GM12878 (cell line): Measurements from ENCODE around the gene PNMA1. TPM values are rescaled to one million over a fixed set of nuclear protein-coding genes. Genes with fewer than 3 reads are reported as not detected.

ENCODE experiments used
- CREB1 ChIP-seq: IDR thresholded peaks from 2 replicates; pipeline ENCODE4 v1.6.1; 2012; ENCODE audit warnings: low read depth, mild to moderate bottlenecking, inconsistent platforms
- EGR1 ChIP-seq, 2 experiments: IDR thresholded peaks; 1 replicate in 1 of 2; 2 replicates in 1 of 2; pipeline ENCODE4 v1.6.1; 2011 to 2012; ENCODE audit warnings: low read depth in 2 of 2, low read length in 2 of 2, borderline replicate concordance in 1 of 2, mild to moderate bottlenecking in 1 of 2, moderate library complexity in 1 of 2
- RCOR1 ChIP-seq: conservative IDR thresholded peaks from 2 replicates; pipeline ENCODE4 v1.6.1; 2012; ENCODE audit warnings: low read depth, low read length, improper control_type of control experiment
- polyA plus RNA-seq, 11 experiments: library from polyadenylated mRNA; depleted of rRNA in 4 of 11; unstranded in 6 of 11; stranded (reverse) in 5 of 11; fragments of >200 nt; fragmentation: Nextera tagmentation in 4 of 11; fragmentation: Illumina TruSeq in 1 of 11; extraction: Ambion mirVana in 4 of 11; extraction: Trizol in 1 of 11; gene quantifications; 1 replicate in 1 of 11; 2 replicates in 10 of 11; pipeline versions ENCODE4 v1.2.1 to v1.2.3, GENCODE V29; 2011 to 2016; ENCODE audit warnings: inconsistent platforms in 2 of 11, missing spikeins in 2 of 11, low read depth in 1 of 11
- total RNA-seq, 4 experiments: library from RNA; depleted of rRNA in 3 of 4; stranded (reverse); fragments of >200 nt in 3 of 4; fragmentation: Illumina TruSeq in 1 of 4; extraction: Trizol in 1 of 4; gene quantifications; 2 replicates each; pipeline versions ENCODE4 v1.2.1 to v1.2.3, GENCODE V29; 2013 to 2021
- TF ChIP-seq, protein P1 (sequence below): IDR thresholded peaks from 2 replicates; pipeline ENCODE4 v1.6.1; 2012; ENCODE audit warnings: improper control_type of control experiment, low read depth, low read length; ENCODE audit not compliant: insufficient replicate concordance
- TF ChIP-seq, protein P2 (sequence below): fragments of 150-350 bp; IDR thresholded peaks from 2 replicates; pipeline ENCODE4 v1.6.1; 2014; ENCODE audit warnings: mild to moderate bottlenecking, low read depth, low read length
- TF ChIP-seq, protein P3 (sequence below): IDR thresholded peaks from 2 replicates; pipeline ENCODE4 v1.6.1; 2011; ENCODE audit warnings: mild to moderate bottlenecking, low read depth, low read length, moderate library complexity; ENCODE audit not compliant: insufficient replicate concordance

Gene PNMA1
- total and polyA plus RNA-seq, 10 of the 15 experiments (the other 5 are each of a cell fraction or from before 2014, with no cell fraction given): 1.8 to 39.3 (median 11.1) TPM

DNA sequence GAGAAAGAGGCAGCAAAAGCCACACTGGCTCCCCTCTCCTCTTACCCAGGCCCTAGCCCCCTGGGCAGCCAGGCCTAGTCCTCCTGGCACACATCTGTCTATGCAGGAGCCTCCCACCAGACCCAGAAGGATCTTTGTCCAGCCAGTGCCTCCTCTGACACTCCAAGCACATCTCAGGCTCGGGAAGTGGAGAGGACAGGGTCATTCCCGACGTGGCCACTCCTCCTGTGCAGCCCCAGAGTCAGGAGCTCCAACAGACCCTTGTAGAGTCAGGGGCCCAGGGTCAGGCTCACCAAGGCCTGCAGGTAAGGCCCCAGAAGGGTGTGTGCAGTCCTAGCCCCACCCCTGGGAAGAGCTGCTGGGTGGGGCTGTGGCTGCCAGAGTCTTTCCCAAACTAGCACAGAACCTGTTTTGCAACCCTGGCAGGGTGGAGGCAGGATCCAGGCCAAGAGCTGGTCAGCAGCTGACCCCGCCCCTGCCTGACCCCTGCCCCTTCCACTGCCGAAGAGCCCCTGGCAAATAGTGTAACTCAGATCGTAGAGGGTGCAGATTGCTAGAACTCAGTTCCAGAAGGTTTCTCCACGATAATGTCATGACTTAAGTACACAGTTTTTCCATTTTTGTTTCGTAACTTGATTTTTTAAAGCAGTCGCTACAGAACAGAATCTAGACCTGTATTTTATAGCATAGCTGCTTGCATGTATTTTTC lies 26.6 kb upstream of the PNMA1 start (continued):
- TF ChIP-seq, protein P1, sequence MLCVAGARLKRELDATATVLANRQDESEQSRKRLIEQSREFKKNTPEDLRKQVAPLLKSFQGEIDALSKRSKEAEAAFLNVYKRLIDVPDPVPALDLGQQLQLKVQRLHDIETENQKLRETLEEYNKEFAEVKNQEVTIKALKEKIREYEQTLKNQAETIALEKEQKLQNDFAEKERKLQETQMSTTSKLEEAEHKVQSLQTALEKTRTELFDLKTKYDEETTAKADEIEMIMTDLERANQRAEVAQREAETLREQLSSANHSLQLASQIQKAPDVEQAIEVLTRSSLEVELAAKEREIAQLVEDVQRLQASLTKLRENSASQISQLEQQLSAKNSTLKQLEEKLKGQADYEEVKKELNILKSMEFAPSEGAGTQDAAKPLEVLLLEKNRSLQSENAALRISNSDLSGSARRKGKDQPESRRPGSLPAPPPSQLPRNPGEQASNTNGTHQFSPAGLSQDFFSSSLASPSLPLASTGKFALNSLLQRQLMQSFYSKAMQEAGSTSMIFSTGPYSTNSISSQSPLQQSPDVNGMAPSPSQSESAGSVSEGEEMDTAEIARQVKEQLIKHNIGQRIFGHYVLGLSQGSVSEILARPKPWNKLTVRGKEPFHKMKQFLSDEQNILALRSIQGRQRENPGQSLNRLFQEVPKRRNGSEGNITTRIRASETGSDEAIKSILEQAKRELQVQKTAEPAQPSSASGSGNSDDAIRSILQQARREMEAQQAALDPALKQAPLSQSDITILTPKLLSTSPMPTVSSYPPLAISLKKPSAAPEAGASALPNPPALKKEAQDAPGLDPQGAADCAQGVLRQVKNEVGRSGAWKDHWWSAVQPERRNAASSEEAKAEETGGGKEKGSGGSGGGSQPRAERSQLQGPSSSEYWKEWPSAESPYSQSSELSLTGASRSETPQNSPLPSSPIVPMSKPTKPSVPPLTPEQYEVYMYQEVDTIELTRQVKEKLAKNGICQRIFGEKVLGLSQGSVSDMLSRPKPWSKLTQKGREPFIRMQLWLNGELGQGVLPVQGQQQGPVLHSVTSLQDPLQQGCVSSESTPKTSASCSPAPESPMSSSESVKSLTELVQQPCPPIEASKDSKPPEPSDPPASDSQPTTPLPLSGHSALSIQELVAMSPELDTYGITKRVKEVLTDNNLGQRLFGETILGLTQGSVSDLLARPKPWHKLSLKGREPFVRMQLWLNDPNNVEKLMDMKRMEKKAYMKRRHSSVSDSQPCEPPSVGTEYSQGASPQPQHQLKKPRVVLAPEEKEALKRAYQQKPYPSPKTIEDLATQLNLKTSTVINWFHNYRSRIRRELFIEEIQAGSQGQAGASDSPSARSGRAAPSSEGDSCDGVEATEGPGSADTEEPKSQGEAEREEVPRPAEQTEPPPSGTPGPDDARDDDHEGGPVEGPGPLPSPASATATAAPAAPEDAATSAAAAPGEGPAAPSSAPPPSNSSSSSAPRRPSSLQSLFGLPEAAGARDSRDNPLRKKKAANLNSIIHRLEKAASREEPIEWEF: no peak
- TF ChIP-seq EGR1 (IDR thresholded peaks at IDR 0.05; ENCODE audit: borderline replicate concordance in 1 of 2, low read depth in 2 of 2, low read length in 2 of 2) (no peak), RCOR1 (no peak), CREB1 (no peak)
- TF ChIP-seq, protein P2, sequence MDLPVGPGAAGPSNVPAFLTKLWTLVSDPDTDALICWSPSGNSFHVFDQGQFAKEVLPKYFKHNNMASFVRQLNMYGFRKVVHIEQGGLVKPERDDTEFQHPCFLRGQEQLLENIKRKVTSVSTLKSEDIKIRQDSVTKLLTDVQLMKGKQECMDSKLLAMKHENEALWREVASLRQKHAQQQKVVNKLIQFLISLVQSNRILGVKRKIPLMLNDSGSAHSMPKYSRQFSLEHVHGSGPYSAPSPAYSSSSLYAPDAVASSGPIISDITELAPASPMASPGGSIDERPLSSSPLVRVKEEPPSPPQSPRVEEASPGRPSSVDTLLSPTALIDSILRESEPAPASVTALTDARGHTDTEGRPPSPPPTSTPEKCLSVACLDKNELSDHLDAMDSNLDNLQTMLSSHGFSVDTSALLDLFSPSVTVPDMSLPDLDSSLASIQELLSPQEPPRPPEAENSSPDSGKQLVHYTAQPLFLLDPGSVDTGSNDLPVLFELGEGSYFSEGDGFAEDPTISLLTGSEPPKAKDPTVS: no peak
- TF ChIP-seq, protein P3, sequence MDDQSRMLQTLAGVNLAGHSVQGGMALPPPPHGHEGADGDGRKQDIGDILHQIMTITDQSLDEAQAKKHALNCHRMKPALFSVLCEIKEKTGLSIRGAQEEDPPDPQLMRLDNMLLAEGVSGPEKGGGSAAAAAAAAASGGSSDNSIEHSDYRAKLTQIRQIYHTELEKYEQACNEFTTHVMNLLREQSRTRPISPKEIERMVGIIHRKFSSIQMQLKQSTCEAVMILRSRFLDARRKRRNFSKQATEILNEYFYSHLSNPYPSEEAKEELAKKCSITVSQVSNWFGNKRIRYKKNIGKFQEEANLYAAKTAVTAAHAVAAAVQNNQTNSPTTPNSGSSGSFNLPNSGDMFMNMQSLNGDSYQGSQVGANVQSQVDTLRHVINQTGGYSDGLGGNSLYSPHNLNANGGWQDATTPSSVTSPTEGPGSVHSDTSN: no peak
- TF ChIP-seq, all 136 proteins: peak for 0
